Activated CD8-positive, alpha-beta T cell treated with anti-CD3 and anti-CD28 coated beads, Interleukin-2, amount 10 ng/mL, durations not matched to agents 7 days and 5 days (primary cell): ENCODE data around the gene ZNF44. TPM values are rescaled to one million over a fixed set of nuclear protein-coding genes. Genes with fewer than 3 reads are reported as not detected.

Source experiments
- total RNA-seq, 2 experiments: library from RNA; stranded (reverse); gene quantifications; one replicate each; pipeline ENCODE4 v1.2.3, GENCODE V29; 2021

ZNF44 gene
- total RNA-seq, 2 experiments from 2014 or later, result 9.8 to 11.6 TPM

Other genes with a start within 250 kb of the ZNF44 start
- gene ZNF878, start 241.9 kb downstream of the ZNF44 start, total RNA-seq, result 1 to 10 TPM; 1.1 to 1.7 TPM
- 1 to 10 TPM; 1.7 to 2.4 TPM for gene ZNF844, start 230.2 kb downstream of the ZNF44 start, total RNA-seq
- 1 to 10 TPM; 3.2 to 4.1 TPM for gene ZNF20, start 154.5 kb downstream of the ZNF44 start, total RNA-seq
- gene ZNF625, start 138.1 kb downstream of the ZNF44 start, total RNA-seq, result 1 to 10 TPM; 2.9 to 5.2 TPM
- gene ZNF136, start 131.8 kb downstream of the ZNF44 start, total RNA-seq, result 10 to 100 TPM; 13.9 to 14.7 TPM
- gene ZNF563, start 38.8 kb upstream of the ZNF44 start, total RNA-seq, result 1 to 10 TPM; 3.1 to 3.2 TPM
- 1 to 10 TPM; 1.3 to 2.0 TPM for gene ZNF442, start 70.8 kb upstream of the ZNF44 start, total RNA-seq
- 1 to 10 TPM; 4.5 to 4.7 TPM for gene ZNF799, start 106.4 kb upstream of the ZNF44 start, total RNA-seq
- 1 to 10 TPM; 5.7 to 6.3 TPM for gene ZNF443, start 146.1 kb upstream of the ZNF44 start, total RNA-seq
- 1 to 10 TPM; 1.7 to 3.1 TPM for gene ZNF709, start 189.9 kb upstream of the ZNF44 start, total RNA-seq